Nephron (organoid): ENCODE data around the gene DCAF17.
A peak's percentile ranks its signal among the peaks of the same experiment; 100 is the strongest.

Experiments used
- H3K27ac Mint-ChIP-seq, 3 experiments: 2 replicates each; pipeline ENCODE4 v1.8.0; 2020; ENCODE audit warnings: mixed read lengths in 3 of 3, mild to moderate bottlenecking in 2 of 3, moderate library complexity in 1 of 3
- H3K27me3 Mint-ChIP-seq: 2 replicates; pipeline ENCODE4 v1.8.0; 2021; ENCODE audit warnings: low read depth, mild to moderate bottlenecking, moderate library complexity, mixed read lengths
- H3K36me3 Mint-ChIP-seq: 2 replicates; pipeline ENCODE4 v1.8.0; 2020; ENCODE audit warnings: low read depth, mixed read lengths
- H3K4me1 Mint-ChIP-seq: 2 replicates; pipeline ENCODE4 v1.8.0; 2020; ENCODE audit warnings: mixed read lengths
- H3K4me3 Mint-ChIP-seq, 3 experiments: 2 replicates each; pipeline ENCODE4 v1.8.0; 2020; ENCODE audit warnings: mild to moderate bottlenecking in 3 of 3, mixed read lengths in 3 of 3, moderate library complexity in 2 of 3
- H3K9me3 Mint-ChIP-seq: 2 replicates; pipeline ENCODE4 v1.8.0; 2020; ENCODE audit warnings: mixed read lengths
- CTCF ChIP-seq, 3 experiments: fragments of 200-600 bp; sonication (generic); IDR thresholded peaks; one replicate each; pipeline ENCODE4 v1.5.0; 2021; ENCODE audit warnings: antibody characterized with exemption in 3 of 3; ENCODE audit not compliant: unreplicated experiment in 3 of 3

Gene DCAF17

GRCh38 chr2:171478345-171478744, 44.3 kb downstream of the DCAF17 start:
- Mint-ChIP-seq H3K4me1 (peaks cover 27% of the 10 kb centered on the region), H3K27ac (no peak overlapping the region), H3K4me3 (no peak overlapping the region), H3K36me3 (peaks cover 36% of the 10 kb centered on the region), H3K27me3 (no peaks in the 10 kb centered on the region), H3K9me3 (no peaks in the 10 kb centered on the region)
- TF ChIP-seq CTCF (IDR thresholded peaks at IDR 0.05; ENCODE audit: unreplicated experiment in 3 of 3): no peak

- H3K27me3 Mint-ChIP-seq: no peaks in the 10 kb centered on the region
- H3K4me1 Mint-ChIP-seq: peaks cover 27% of the 10 kb centered on the region
- TF ChIP-seq CTCF (IDR thresholded peaks at IDR 0.05; ENCODE audit: unreplicated experiment in 3 of 3): no peak
- H3K27ac Mint-ChIP-seq: no peak overlapping the region
- H3K9me3 Mint-ChIP-seq: no peaks in the 10 kb centered on the region
- peaks cover 31% of the 10 kb centered on the region for H3K36me3 Mint-ChIP-seq
- no peak overlapping the region for H3K4me3 Mint-ChIP-seq
These were observed 45.3 kb downstream of the DCAF17 start for GRCh38 chr2:171479154-171479814.

GRCh38 chr2:171480908-171481307, 46.9 kb downstream of the DCAF17 start:
- Mint-ChIP-seq H3K4me1 (peaks cover 27% of the 10 kb centered on the region), H3K36me3 (peaks cover 28% of the 10 kb centered on the region), H3K9me3 (no peaks in the 10 kb centered on the region), H3K4me3 (no peak overlapping the region), H3K27ac (peak overlapping the region; percentile 20 to 53 (median 34)), H3K27me3 (no peaks in the 10 kb centered on the region)
- no peak for TF ChIP-seq CTCF (IDR thresholded peaks at IDR 0.05; ENCODE audit: unreplicated experiment in 3 of 3)

GRCh38 chr2:171482308-171482707, 48.3 kb downstream of the DCAF17 start:
- peaks cover 33% of the 10 kb centered on the region for H3K36me3 Mint-ChIP-seq

GRCh38 chr2:171482877-171483276, 48.9 kb downstream of the DCAF17 start:
- peak overlapping the region; percentile 22 to 64 (median 46) for H3K27ac Mint-ChIP-seq
- no peaks in the 10 kb centered on the region for H3K9me3 Mint-ChIP-seq
- no peak overlapping the region for H3K4me3 Mint-ChIP-seq
- no peak for TF ChIP-seq CTCF (IDR thresholded peaks at IDR 0.05; ENCODE audit: unreplicated experiment in 3 of 3)
- H3K36me3 Mint-ChIP-seq: peaks cover 32% of the 10 kb centered on the region
- H3K4me1 Mint-ChIP-seq: peaks cover 27% of the 10 kb centered on the region
- no peaks in the 10 kb centered on the region for H3K27me3 Mint-ChIP-seq

More at GRCh38 chr2:171482308-171482707, 48.3 kb downstream of the DCAF17 start:
- peaks cover 27% of the 10 kb centered on the region for H3K4me1 Mint-ChIP-seq
- H3K27ac Mint-ChIP-seq: peak overlapping the region; percentile 22 to 64 (median 46)
- H3K9me3 Mint-ChIP-seq: no peaks in the 10 kb centered on the region
- H3K27me3 Mint-ChIP-seq: no peaks in the 10 kb centered on the region
- H3K4me3 Mint-ChIP-seq: no peak overlapping the region
- TF ChIP-seq CTCF (IDR thresholded peaks at IDR 0.05; ENCODE audit: unreplicated experiment in 3 of 3): no peak

- Mint-ChIP-seq H3K27ac (no peak overlapping the region), H3K4me1 (peaks cover 27% of the 10 kb centered on the region), H3K9me3 (no peaks in the 10 kb centered on the region), H3K36me3 (peaks cover 36% of the 10 kb centered on the region), H3K27me3 (no peaks in the 10 kb centered on the region), H3K4me3 (no peak overlapping the region)
- no peak for TF ChIP-seq CTCF (IDR thresholded peaks at IDR 0.05; ENCODE audit: unreplicated experiment in 3 of 3)
These were observed 49.8 kb downstream of the DCAF17 start for GRCh38 chr2:171483793-171484192.
